B cell (primary cell): ENCODE data around the gene ARPC5L. TPM values are rescaled to one million over a fixed set of nuclear protein-coding genes. Genes with fewer than 3 reads are reported as not detected.

ENCODE experiments used
- ATAC-seq: fragments of 200-7000 bp; cut with Tn5 transposase; one replicate; pipeline ENCODE4 v1.10.0; 2021; ENCODE audit warnings: low read depth, mild to moderate bottlenecking, moderate number of reproducible peaks, moderate library complexity
- CTCF ChIA-PET: fragments of 350-600 bp; sonication (Branson Sonifier 250); formaldehyde crosslinking; loops from one replicate; lab custom pipeline; 2021; ENCODE audit warnings: antibody characterized with exemption, inconsistent platforms; lab: Charles Lee
- POLR2A ChIA-PET: fragments of 350-600 bp; sonication (Branson Sonifier 250); formaldehyde crosslinking; loops from one replicate; lab custom pipeline; 2021; ENCODE audit warnings: antibody characterized with exemption; lab: Charles Lee
- DNase-seq: peaks from one replicate; pipeline ENCODE4 v3.0.0; 2013
- H2AFZ ChIP-seq: 2 replicates; pipeline ENCODE4 v1.6.1; 2012; ENCODE audit warnings: mild to moderate bottlenecking, low read depth, low read length; ENCODE audit not compliant: insufficient read depth, poor library complexity, severe bottlenecking
- H3K27ac ChIP-seq, 2 donors: 1 replicate in 1 of 2; 2 replicates in 1 of 2; pipeline ENCODE4 v1.5.1; 2012 to 2013; ENCODE audit warnings: low read length in 2 of 2, mild to moderate bottlenecking in 2 of 2, moderate library complexity in 1 of 2
- H3K27me3 ChIP-seq, 4 experiments: fragments of 200-600 bp in 1 of 4; sonication (generic) in 1 of 4; replicated peaks in 1 of 4; 1 replicate in 2 of 4; 2 replicates in 2 of 4; pipeline versions ENCODE4 v1.6.1 to v1.7.0; 2013 to 2016; ENCODE audit warnings: low read length in 3 of 4, mild to moderate bottlenecking in 2 of 4, mixed read lengths in 1 of 4, moderate library complexity in 1 of 4; ENCODE audit not compliant: insufficient read depth in 4 of 4, control insufficient read depth in 3 of 4; ENCODE audit errors: control extremely low read depth in 1 of 4
- H3K36me3 ChIP-seq, 2 experiments: replicated peaks in 1 of 2; 1 replicate in 1 of 2; 2 replicates in 1 of 2; pipeline versions ENCODE4 v1.6.1 to v1.7.1; 2013; ENCODE audit warnings: low read length in 1 of 2; ENCODE audit not compliant: insufficient read depth in 2 of 2, control insufficient read depth in 1 of 2; ENCODE audit errors: control extremely low read depth in 1 of 2, extremely low read depth in 1 of 2
- H3K4me1 ChIP-seq, 2 donors: fragments of 200-600 bp in 1 of 2; sonication (generic) in 1 of 2; 1 replicate in 1 of 2; 2 replicates in 1 of 2; pipeline versions ENCODE4 v1.5.1 to v1.6.1; 2013 to 2017; ENCODE audit warnings: low read length in 2 of 2; ENCODE audit not compliant: control insufficient read depth in 2 of 2, insufficient read depth in 2 of 2
- H3K4me2 ChIP-seq: replicated peaks from 2 replicates; pipeline ENCODE3; 2012; ENCODE audit warnings: mild to moderate bottlenecking, low read depth, low read length; ENCODE audit not compliant: poor library complexity, severe bottlenecking
- H3K4me3 ChIP-seq, 5 experiments: fragments of 200-600 bp in 1 of 5; sonication (generic) in 1 of 5; 1 replicate in 3 of 5; 2 replicates in 2 of 5; pipeline versions ENCODE4 v1.5.1 to v1.7.0; 2011 to 2016; ENCODE audit warnings: low read length in 4 of 5, mild to moderate bottlenecking in 4 of 5, low read depth in 2 of 5, control low read depth in 1 of 5, moderate library complexity in 1 of 5; ENCODE audit not compliant: insufficient read depth in 1 of 5; ENCODE audit errors: control extremely low read depth in 1 of 5, extremely low read depth in 1 of 5
- H3K79me2 ChIP-seq: fragments of 200-600 bp; sonication (generic); one replicate; pipeline ENCODE4 v1.6.0; 2016; ENCODE audit warnings: low read length; ENCODE audit not compliant: control insufficient read depth, insufficient read depth
- H3K9ac ChIP-seq: fragments of 200-600 bp; sonication (generic); 2 replicates; pipeline ENCODE4 v1.6.1; 2017; ENCODE audit warnings: mild to moderate bottlenecking, low read length, moderate library complexity
- H3K9me3 ChIP-seq, 3 donors: one replicate each; pipeline versions ENCODE4 v1.6.1 to v1.7.1; 2013; ENCODE audit warnings: low read length in 2 of 3; ENCODE audit not compliant: control insufficient read depth in 2 of 3, insufficient read depth in 1 of 3; ENCODE audit errors: control extremely low read depth in 1 of 3
- H4K20me1 ChIP-seq: 2 replicates; pipeline ENCODE4 v1.6.0; 2012; ENCODE audit warnings: mild to moderate bottlenecking, low read length; ENCODE audit not compliant: insufficient read depth, control insufficient read depth, poor library complexity, severe bottlenecking
- H3K27ac Mint-ChIP-seq: one replicate; pipeline ENCODE4 v1.8.0; 2021; ENCODE audit warnings: mixed read lengths
- H3K27me3 Mint-ChIP-seq: one replicate; pipeline ENCODE4 v1.8.0; 2021; ENCODE audit warnings: mixed read lengths
- H3K4me1 Mint-ChIP-seq: one replicate; pipeline ENCODE4 v1.8.0; 2021; ENCODE audit warnings: mixed read lengths
- H3K4me3 Mint-ChIP-seq: one replicate; pipeline ENCODE4 v1.8.0; 2021; ENCODE audit warnings: mixed read lengths
- H3K9me3 Mint-ChIP-seq: one replicate; pipeline ENCODE4 v1.8.0; 2022; ENCODE audit warnings: mixed read lengths; ENCODE audit not compliant: insufficient read depth
- CTCF ChIP-seq: fragments of 200-600 bp; IDR thresholded peaks from one replicate; pipeline ENCODE4 v1.8.0; 2022; ENCODE audit warnings: antibody characterized with exemption, mild to moderate bottlenecking
- EZH2 ChIP-seq: IDR thresholded peaks from 2 replicates; pipeline ENCODE4 v1.6.1; 2012; ENCODE audit warnings: borderline replicate concordance, low read depth, mild to moderate bottlenecking, moderate library complexity, low read length; ENCODE audit not compliant: insufficient read depth, poor library complexity, severe bottlenecking
- WGBS: methylation state at CpG from one replicate; pipeline ENCODE4 v1.1.5; 2013; ENCODE audit warnings: missing lambda C conversion rate; ENCODE audit not compliant: insufficient coverage; 5-methylcytosine and 5-hydroxymethylcytosine counted together
- intact Hi-C: fragments of 100-400 bp; cut with micrococcal nuclease; formaldehyde crosslinking; loops from one replicate; pipeline ENCODE4 v1.10.0; 2022
- polyA minus RNA-seq: library from RNA; depleted of rRNA, polyadenylated mRNA; stranded (reverse); fragments of >200 nt; gene quantifications from 2 replicates; pipeline ENCODE4 v1.2.3, GENCODE V29; 2012
- polyA plus RNA-seq: library from polyadenylated mRNA; depleted of rRNA; stranded (reverse); fragments of >200 nt; gene quantifications from 2 replicates; pipeline ENCODE4 v1.2.3, GENCODE V29; 2012
- total RNA-seq, 2 donors: library from RNA; stranded (reverse); fragments of 120-200 nt in 1 of 2; gene quantifications; 1 replicate in 1 of 2; 2 replicates in 1 of 2; pipeline versions ENCODE4 v1.2.3 to v1.2.4, GENCODE V29; 2013 to 2022

Gene ARPC5L
- total RNA-seq, result 37.3 and 41.2 TPM in 2 replicates
- total RNA-seq (2013), result 31.0 TPM
- polyA plus RNA-seq, result 66.3 and 155 TPM in 2 replicates
- 18.5 and 19.1 TPM in 2 replicates for polyA minus RNA-seq

GRCh38 chr9:124861342-124862229 is at the start of gene ARPC5L, which contains the start of gene RPL35:
ARPC5L (plus strand) TSS chr9:124862130; CDS start chr9:124869291, 7,161 bp downstream.
RPL35 (minus strand) TSS chr9:124861957; CDS start chr9:124861912, 45 bp downstream.
- ChIA-PET POLR2A (interaction anchor here (0.5 to 2.8 kb wide), 9 partner anchors 8 to 400 kb away, joined by 3 to 26 read pairs (median 4); partner anchors contain the start of genes GAPVD1, NR6A1 and WDR38), CTCF (interaction anchor here (1.0 to 7.9 kb wide), 6 partner anchors 9 to 244 kb away, joined by 3 to 61 read pairs (median 12); partner anchors contain the start of genes NR6A1, OLFML2A and WDR38)
- WGBS, result under 1% methylated on average over 92 of the region's 92 CpGs
- Histone ChIP-seq H3K4me3 (peak within 1 kb of the TSS; percentile 43 to 91 (median 81)), H3K4me2 (peak within 1 kb of the TSS; percentile 75), H4K20me1 (peaks cover 41% of the 10 kb centered on the region), H3K27me3 (no peaks in the 10 kb centered on the region), H3K79me2 (peaks cover 3% of the 10 kb centered on the region), H3K27ac (peak within 1 kb of the TSS; percentile 88 to 93), H3K9me3 (no peaks in the 10 kb centered on the region), H2AFZ (peak within 1 kb of the TSS; percentile 94), H3K4me1 (peaks cover 18 to 34% of the 10 kb centered on the region in 2 donors), H3K36me3 (peaks cover 0 to 43% of the 10 kb centered on the region in 2 experiments), H3K9ac (peak within 1 kb of the TSS; percentile 77)
- TF ChIP-seq CTCF (peak; percentile 48), EZH2 (no peak)
- peak within 1 kb of the TSS; percentile 98 for H3K27ac Mint-ChIP-seq
- DNase-seq, result peak; percentile 96
- H3K4me3 Mint-ChIP-seq, result peak within 1 kb of the TSS; percentile 99
- intact Hi-C loops, result loop anchor here (1.0 to 10.0 kb wide), 8 partner anchors 8 to 1943 kb away; partner anchors contain the start of genes GAPVD1, HSPA5, NR6A1 and PSMB7
- no peaks in the 10 kb centered on the region for H3K27me3 Mint-ChIP-seq
- peaks cover 28% of the 10 kb centered on the region for H3K4me1 Mint-ChIP-seq
- no peaks in the 10 kb centered on the region for H3K9me3 Mint-ChIP-seq
- peak; percentile 96 for ATAC-seq
